CD14-positive monocyte (primary cell): Measurements from ENCODE around the gene PDAP1. TPM values are rescaled to one million over a fixed set of nuclear protein-coding genes. Genes with fewer than 3 reads are reported as not detected.

Experiments
- DNase-seq, 3 donors: peaks; one replicate each; pipeline ENCODE4 v3.0.0-alpha.2; 2011 to 2022
- H2AFZ ChIP-seq: 2 replicates; pipeline ENCODE4 v1.6.0; 2012; ENCODE audit warnings: mild to moderate bottlenecking, low read depth, low read length, inconsistent platforms; ENCODE audit not compliant: insufficient read depth, poor library complexity, severe bottlenecking
- H3K27ac ChIP-seq, 2 donors: 1 replicate in 1 of 2; 2 replicates in 1 of 2; pipeline ENCODE4 v1.5.1; 2012 to 2013; ENCODE audit warnings: low read length in 2 of 2, control low read depth in 1 of 2, inconsistent platforms in 1 of 2, low read depth in 1 of 2, mild to moderate bottlenecking in 1 of 2
- H3K27me3 ChIP-seq, 2 donors: one replicate each; pipeline versions ENCODE4 v1.6.0 to v1.6.1; 2011 to 2013; ENCODE audit warnings: low read length in 2 of 2; ENCODE audit not compliant: control insufficient read depth in 2 of 2, insufficient read depth in 2 of 2
- H3K36me3 ChIP-seq, 2 donors: replicated peaks in 1 of 2; 1 replicate in 1 of 2; 2 replicates in 1 of 2; pipeline versions ENCODE4 v1.5.1 to v1.6.1; 2012 to 2013; ENCODE audit warnings: low read length in 2 of 2, control low read depth in 1 of 2, inconsistent platforms in 1 of 2, mild to moderate bottlenecking in 1 of 2; ENCODE audit not compliant: insufficient read depth in 2 of 2, control insufficient read depth in 1 of 2
- H3K4me1 ChIP-seq, 2 donors: 1 replicate in 1 of 2; 2 replicates in 1 of 2; pipeline versions ENCODE4 v1.5.1 to v1.6.1; 2012 to 2013; ENCODE audit warnings: low read length in 2 of 2, control low read depth in 1 of 2, inconsistent platforms in 1 of 2, mild to moderate bottlenecking in 1 of 2, moderate library complexity in 1 of 2; ENCODE audit not compliant: insufficient read depth in 2 of 2, control insufficient read depth in 1 of 2
- H3K4me2 ChIP-seq: replicated peaks from 2 replicates; pipeline ENCODE3; 2012; ENCODE audit warnings: low read length, moderate library complexity, mild to moderate bottlenecking; ENCODE audit not compliant: poor library complexity, severe bottlenecking; ENCODE audit errors: extremely low read depth
- H3K4me3 ChIP-seq, 3 experiments: fragments of 200-600 bp in 1 of 3; sonication (generic) in 1 of 3; replicated peaks in 1 of 3; 1 replicate in 2 of 3; 2 replicates in 1 of 3; pipeline ENCODE4 v1.5.1; 2011 to 2013; ENCODE audit warnings: low read length in 3 of 3, mild to moderate bottlenecking in 3 of 3, control low read depth in 2 of 3, low read depth in 2 of 3, inconsistent platforms in 1 of 3, moderate library complexity in 1 of 3
- H3K79me2 ChIP-seq: 2 replicates; pipeline ENCODE4 v1.6.0; 2012; ENCODE audit warnings: mild to moderate bottlenecking, control low read depth, inconsistent platforms, low read length, moderate library complexity; ENCODE audit not compliant: insufficient read depth
- H3K9ac ChIP-seq: 2 replicates; pipeline ENCODE4 v1.6.0; 2017; ENCODE audit warnings: low read length, mild to moderate bottlenecking; ENCODE audit not compliant: insufficient read depth, poor library complexity, severe bottlenecking
- H3K9me3 ChIP-seq, 2 donors: replicated peaks in 1 of 2; 1 replicate in 1 of 2; 2 replicates in 1 of 2; pipeline versions ENCODE4 v1.5.1 to v1.6.1; 2012 to 2013; ENCODE audit warnings: low read length in 2 of 2, control low read depth in 1 of 2; ENCODE audit not compliant: control insufficient read depth in 1 of 2, insufficient read depth in 1 of 2
- H4K20me1 ChIP-seq: 2 replicates; pipeline ENCODE4 v1.6.0; 2012; ENCODE audit warnings: mild to moderate bottlenecking, low read length, control low read depth, moderate library complexity; ENCODE audit not compliant: insufficient read depth
- H3K27ac Mint-ChIP-seq, 7 donors: one replicate each; pipeline ENCODE4 v1.8.0; 2020; ENCODE audit warnings: mild to moderate bottlenecking in 7 of 7, mixed read lengths in 7 of 7, moderate library complexity in 6 of 7, inconsistent platforms in 2 of 7
- H3K27me3 Mint-ChIP-seq, 3 donors: one replicate each; pipeline ENCODE4 v1.8.0; 2021 to 2022; ENCODE audit warnings: low read depth in 3 of 3, mild to moderate bottlenecking in 3 of 3, mixed read lengths in 3 of 3, moderate library complexity in 3 of 3, inconsistent platforms in 1 of 3
- H3K36me3 Mint-ChIP-seq, 2 donors: one replicate each; pipeline ENCODE4 v1.8.0; 2020; ENCODE audit warnings: mixed read lengths in 2 of 2, inconsistent platforms in 1 of 2, mild to moderate bottlenecking in 1 of 2
- H3K4me1 Mint-ChIP-seq: one replicate; pipeline ENCODE4 v1.8.0; 2020; ENCODE audit warnings: mild to moderate bottlenecking, mixed read lengths
- H3K4me3 Mint-ChIP-seq, 2 donors: one replicate each; pipeline ENCODE4 v1.8.0; 2020; ENCODE audit warnings: mild to moderate bottlenecking in 2 of 2, mixed read lengths in 2 of 2, moderate library complexity in 1 of 2
- H3K9me3 Mint-ChIP-seq, 7 donors: one replicate each; pipeline ENCODE4 v1.8.0; 2020 to 2022; ENCODE audit warnings: mixed read lengths in 7 of 7, mild to moderate bottlenecking in 6 of 7, moderate library complexity in 6 of 7, inconsistent platforms in 2 of 7
- WGBS: methylation state at CpG from one replicate; pipeline ENCODE4 v1.1.5; 2013; ENCODE audit warnings: missing lambda C conversion rate; ENCODE audit not compliant: insufficient coverage; 5-methylcytosine and 5-hydroxymethylcytosine counted together
- intact Hi-C, 2 donors: fragments of 100-400 bp; cut with micrococcal nuclease; formaldehyde crosslinking; loops; one replicate each; pipeline versions ENCODE4 v1.15.0 to v1.15.1; 2023
- polyA plus RNA-seq, 3 donors: library from polyadenylated mRNA; depleted of rRNA in 1 of 3; unstranded in 2 of 3; stranded (reverse) in 1 of 3; fragments of 300-500 nt in 2 of 3; fragments of >200 nt in 1 of 3; fragmentation: Illumina TruSeq in 2 of 3; gene quantifications; 1 replicate in 2 of 3; 2 replicates in 1 of 3; pipeline ENCODE4 v1.2.3, GENCODE V29; 2012 to 2021
- TF ChIP-seq, protein P1 (sequence below): fragments of 200-600 bp; IDR thresholded peaks from one replicate; pipeline ENCODE4 v1.8.0; 2022; ENCODE audit warnings: antibody characterized with exemption, mild to moderate bottlenecking

The PDAP1 gene
- polyA plus RNA-seq, 3 donors, result 9.8 to 43.3 (median 16.2) TPM

GRCh38 chr7:99451936-99452335 lies 43.5 kb upstream of the PDAP1 start:
- no peaks in the 10 kb centered on the region for H3K4me1 ChIP-seq
- H3K9me3 ChIP-seq, result no peaks in the 10 kb centered on the region
- H3K9ac ChIP-seq, result no peak overlapping the region
- TF ChIP-seq, protein P1, sequence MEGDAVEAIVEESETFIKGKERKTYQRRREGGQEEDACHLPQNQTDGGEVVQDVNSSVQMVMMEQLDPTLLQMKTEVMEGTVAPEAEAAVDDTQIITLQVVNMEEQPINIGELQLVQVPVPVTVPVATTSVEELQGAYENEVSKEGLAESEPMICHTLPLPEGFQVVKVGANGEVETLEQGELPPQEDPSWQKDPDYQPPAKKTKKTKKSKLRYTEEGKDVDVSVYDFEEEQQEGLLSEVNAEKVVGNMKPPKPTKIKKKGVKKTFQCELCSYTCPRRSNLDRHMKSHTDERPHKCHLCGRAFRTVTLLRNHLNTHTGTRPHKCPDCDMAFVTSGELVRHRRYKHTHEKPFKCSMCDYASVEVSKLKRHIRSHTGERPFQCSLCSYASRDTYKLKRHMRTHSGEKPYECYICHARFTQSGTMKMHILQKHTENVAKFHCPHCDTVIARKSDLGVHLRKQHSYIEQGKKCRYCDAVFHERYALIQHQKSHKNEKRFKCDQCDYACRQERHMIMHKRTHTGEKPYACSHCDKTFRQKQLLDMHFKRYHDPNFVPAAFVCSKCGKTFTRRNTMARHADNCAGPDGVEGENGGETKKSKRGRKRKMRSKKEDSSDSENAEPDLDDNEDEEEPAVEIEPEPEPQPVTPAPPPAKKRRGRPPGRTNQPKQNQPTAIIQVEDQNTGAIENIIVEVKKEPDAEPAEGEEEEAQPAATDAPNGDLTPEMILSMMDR, result no peak
- no peak overlapping the region for H2AFZ ChIP-seq
- Mint-ChIP-seq H3K4me1 (no peaks in the 10 kb centered on the region), H3K36me3 (peaks cover 69 to 93% of the 10 kb centered on the region in 2 donors), H3K9me3 (peaks cover 0 to 2% (median 0%) of the 10 kb centered on the region in 7 donors), H3K27ac (peak overlapping the region in 1 of 7 donors; percentile 44), H3K27me3 (no peaks in the 10 kb centered on the region), H3K4me3 (no peak overlapping the region)
- WGBS, result 96% methylated on average over 8 of the region's 8 CpGs
- peaks cover 45% of the 10 kb centered on the region for H4K20me1 ChIP-seq
- H3K27ac ChIP-seq, result no peak overlapping the region
- intact Hi-C loops, result no loop called here
- no peak for DNase-seq
- no peaks in the 10 kb centered on the region for H3K79me2 ChIP-seq
- H3K4me2 ChIP-seq, result no peak overlapping the region
- H3K36me3 ChIP-seq, result peaks cover 95 to 100% of the 10 kb centered on the region in 2 donors
- no peaks in the 10 kb centered on the region for H3K27me3 ChIP-seq
- H3K4me3 ChIP-seq, result no peak overlapping the region

GRCh38 chr7:99449326-99449725 lies 40.9 kb upstream of the PDAP1 start:
- H3K4me1 Mint-ChIP-seq, result no peaks in the 10 kb centered on the region

More at GRCh38 chr7:99449326-99449725, 40.9 kb upstream of the PDAP1 start:
- Histone ChIP-seq H3K79me2 (no peaks in the 10 kb centered on the region), H3K36me3 (peaks cover 86 to 98% of the 10 kb centered on the region in 2 donors), H3K4me1 (no peaks in the 10 kb centered on the region), H3K4me2 (no peak overlapping the region), H4K20me1 (peaks cover 20% of the 10 kb centered on the region), H3K9ac (no peak overlapping the region), H3K27ac (no peak overlapping the region), H2AFZ (no peak overlapping the region), H3K4me3 (no peak overlapping the region), H3K9me3 (no peaks in the 10 kb centered on the region), H3K27me3 (no peaks in the 10 kb centered on the region)
- H3K36me3 Mint-ChIP-seq, result peaks cover 72 to 92% of the 10 kb centered on the region in 2 donors
- 95% methylated on average over 5 of the region's 5 CpGs for WGBS
- DNase-seq, result no peak
- intact Hi-C loops, result no loop called here
- H3K4me3 Mint-ChIP-seq, result no peak overlapping the region
- H3K27ac Mint-ChIP-seq, result peak overlapping the region in 2 of 7 donors; percentile 35 to 51
- peaks cover 0 to 1% (median 0%) of the 10 kb centered on the region in 3 donors for H3K27me3 Mint-ChIP-seq
- TF ChIP-seq, protein P1, result no peak
- peaks cover 0 to 2% (median 0%) of the 10 kb centered on the region in 7 donors for H3K9me3 Mint-ChIP-seq
